Sigmoid colon (tissue), 3 donors: ENCODE results near the gene ITGB5.

Experiments used
- CTCF ChIP-seq, 4 experiments: fragments of 450-650 bp in 3 of 4; fragments of 200-600 bp in 1 of 4; IDR thresholded peaks; one replicate each; pipeline ENCODE4 v1.5.1; 2016 to 2019; ENCODE audit warnings: antibody characterized with exemption in 4 of 4, mild to moderate bottlenecking in 3 of 4, moderate library complexity in 2 of 4
- POLR2A ChIP-seq, 2 donors: fragments of 450-650 bp; IDR thresholded peaks; one replicate each; pipeline ENCODE4 v1.6.1; 2016; ENCODE audit warnings: antibody characterized with exemption in 2 of 2, mild to moderate bottlenecking in 2 of 2, moderate library complexity in 2 of 2

- TF ChIP-seq CTCF (IDR thresholded peaks at IDR 0.05), result no peak
- no peak for TF ChIP-seq POLR2A (IDR thresholded peaks at IDR 0.05)
Observed at GRCh38 chr3:124800511-124801258, 86.5 kb downstream of the ITGB5 start.
